Melanocyte of skin (primary cell): ENCODE data around the gene ADI1. TPM values are rescaled to one million over a fixed set of nuclear protein-coding genes. Genes with fewer than 3 reads are reported as not detected.

Experiments used
- total RNA-seq, 2 donors: library from RNA; depleted of rRNA; stranded (reverse); fragments of >200 nt; gene quantifications; 2 replicates each; pipeline ENCODE4 v1.2.3, GENCODE V29; 2012

The ADI1 gene, protein sequence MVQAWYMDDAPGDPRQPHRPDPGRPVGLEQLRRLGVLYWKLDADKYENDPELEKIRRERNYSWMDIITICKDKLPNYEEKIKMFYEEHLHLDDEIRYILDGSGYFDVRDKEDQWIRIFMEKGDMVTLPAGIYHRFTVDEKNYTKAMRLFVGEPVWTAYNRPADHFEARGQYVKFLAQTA
- 10 to 100 TPM; 53.6 to 58.8 TPM for total RNA-seq

GRCh38 chr2:3519255-3520205, at the start of gene ADI1:
Gene ADI1, minus strand, starts transcription at chr2:3519531. Its CDS starts 44 bp downstream, at chr2:3519487.

GRCh38 chr2:3558205-3559014, 39.1 kb upstream of the ADI1 start, which contains the start of gene RNASEH1:
Gene RNASEH1, minus strand, starts transcription at chr2:3558333. Its CDS starts 73 bp downstream, at chr2:3558260.

Other genes with a start within 250 kb of the ADI1 start
- 10 to 100 TPM; 26.2 to 43.0 TPM for gene EIPR1, start 141.7 kb downstream of the ADI1 start, total RNA-seq
- gene TRAPPC12, start 139.8 kb downstream of the ADI1 start, total RNA-seq = 10 to 100 TPM; 54.6 to 59.9 TPM
- 10 to 100 TPM; 27.9 to 34.0 TPM for gene RNASEH1, start 38.8 kb upstream of the ADI1 start, total RNA-seq
- gene RPS7, start 55.7 kb upstream of the ADI1 start, total RNA-seq = 100 to 1,000 TPM; 664 to 919 TPM
- gene COLEC11, start 75.6 kb upstream of the ADI1 start, total RNA-seq = under 1 TPM; under 0.01 to 0.34 TPM
- gene ALLC, start 138.7 kb upstream of the ADI1 start, total RNA-seq = not detected
- gene DCDC2C, start 184.0 kb upstream of the ADI1 start, total RNA-seq = not detected